ENCODE measurements around the gene TTC33.

DNA sequence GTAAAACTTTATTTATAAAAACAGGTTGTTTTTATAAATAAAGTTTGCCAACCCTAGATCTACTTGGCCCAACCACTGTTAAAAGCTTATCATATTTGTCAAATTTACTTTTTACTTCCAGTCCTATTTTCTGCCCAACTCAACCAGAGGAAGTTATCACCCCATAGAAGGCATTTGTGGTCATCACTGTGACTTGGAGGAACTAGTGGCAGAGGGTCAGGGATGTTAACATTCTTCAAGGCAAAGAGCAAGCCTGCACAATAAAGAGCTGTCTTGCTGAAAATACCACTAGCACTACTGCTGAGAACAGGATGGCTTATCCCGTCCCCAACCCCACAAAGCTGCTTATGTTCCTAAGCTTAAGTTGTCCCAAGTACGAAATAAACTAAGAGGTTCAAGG is 22.3 kb downstream of the TTC33 start:
- TF ChIP-seq, protein P1, sequence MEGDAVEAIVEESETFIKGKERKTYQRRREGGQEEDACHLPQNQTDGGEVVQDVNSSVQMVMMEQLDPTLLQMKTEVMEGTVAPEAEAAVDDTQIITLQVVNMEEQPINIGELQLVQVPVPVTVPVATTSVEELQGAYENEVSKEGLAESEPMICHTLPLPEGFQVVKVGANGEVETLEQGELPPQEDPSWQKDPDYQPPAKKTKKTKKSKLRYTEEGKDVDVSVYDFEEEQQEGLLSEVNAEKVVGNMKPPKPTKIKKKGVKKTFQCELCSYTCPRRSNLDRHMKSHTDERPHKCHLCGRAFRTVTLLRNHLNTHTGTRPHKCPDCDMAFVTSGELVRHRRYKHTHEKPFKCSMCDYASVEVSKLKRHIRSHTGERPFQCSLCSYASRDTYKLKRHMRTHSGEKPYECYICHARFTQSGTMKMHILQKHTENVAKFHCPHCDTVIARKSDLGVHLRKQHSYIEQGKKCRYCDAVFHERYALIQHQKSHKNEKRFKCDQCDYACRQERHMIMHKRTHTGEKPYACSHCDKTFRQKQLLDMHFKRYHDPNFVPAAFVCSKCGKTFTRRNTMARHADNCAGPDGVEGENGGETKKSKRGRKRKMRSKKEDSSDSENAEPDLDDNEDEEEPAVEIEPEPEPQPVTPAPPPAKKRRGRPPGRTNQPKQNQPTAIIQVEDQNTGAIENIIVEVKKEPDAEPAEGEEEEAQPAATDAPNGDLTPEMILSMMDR (IDR thresholded peaks at IDR 0.05 in 8 of 11, conservative IDR thresholded peaks at IDR 0.05 in 3 of 11) = no peak
- no peak for TF ChIP-seq POLR2A (IDR thresholded peaks at IDR 0.05)

Data from spleen (tissue), 7 donors.